ENCODE data around the gene AHI1. TPM values are rescaled to one million over a fixed set of nuclear protein-coding genes. Genes with fewer than 3 reads are reported as not detected.
A peak's percentile ranks its signal among the peaks of the same experiment; 100 is the strongest.

Gene AHI1
- total and polyA plus RNA-seq, 2 donors (not counting 1 experiment from before 2014, with no cell fraction given) = 14.2 to 22.8 TPM

DNA sequence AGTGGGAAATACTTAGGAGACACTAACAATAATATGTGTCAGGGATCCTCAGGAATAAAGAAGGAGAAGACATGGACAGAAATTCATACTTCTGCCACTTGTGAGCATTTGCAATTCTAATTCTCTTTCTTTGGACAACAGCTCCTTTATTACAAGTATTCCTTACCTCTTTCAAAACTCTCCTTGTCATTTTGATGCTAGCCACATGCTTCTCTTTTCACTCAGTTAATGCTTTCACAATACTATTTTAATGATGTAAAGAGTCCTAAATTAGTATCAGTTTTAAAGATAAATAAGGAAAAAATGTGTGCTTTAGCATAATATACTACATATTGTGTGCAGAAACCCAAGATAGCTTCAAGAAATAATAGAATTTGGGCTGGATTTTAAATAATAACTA lies 62.5 kb downstream of the AHI1 start:
- Histone ChIP-seq H3K9me3 (ENCODE audit: control insufficient read depth, insufficient read depth, low read depth, low read length) (no peaks in the 10 kb centered on the region), H3K4me3 (replicated peaks in 1 of 4; ENCODE audit: control extremely low read depth in 1 of 4, insufficient read depth in 1 of 4, low read depth in 3 of 4, low read length in 4 of 4) (no peak overlapping the region), H3K4me2 (ENCODE audit: extremely low read depth, insufficient read depth, low read length) (no peak overlapping the region), H3K4me1 (ENCODE audit: control insufficient read depth, extremely low read depth, insufficient read depth, low read length) (no peaks in the 10 kb centered on the region), H3K36me3 (ENCODE audit: control insufficient read depth, insufficient read depth, low read length) (no peaks in the 10 kb centered on the region), H3K27me3 (ENCODE audit: control insufficient read depth, insufficient read depth, low read length) (no peaks in the 10 kb centered on the region), H3K9ac (ENCODE audit: insufficient read depth, low read length) (no peak overlapping the region), H3K79me2 (ENCODE audit: control insufficient read depth, insufficient read depth, low read length) (no peaks in the 10 kb centered on the region), H2AFZ (ENCODE audit: low read length) (no peak overlapping the region), H4K20me1 (ENCODE audit: control insufficient read depth, extremely low read depth, insufficient read depth, low read length) (no peaks in the 10 kb centered on the region), H3K27ac (ENCODE audit: insufficient read depth, low read length) (no peak overlapping the region)
- DNase-seq (ENCODE audit: low read depth in 2 of 2) = peak in 1 of 2 donors; percentile 31
- TF ChIP-seq, protein P1, sequence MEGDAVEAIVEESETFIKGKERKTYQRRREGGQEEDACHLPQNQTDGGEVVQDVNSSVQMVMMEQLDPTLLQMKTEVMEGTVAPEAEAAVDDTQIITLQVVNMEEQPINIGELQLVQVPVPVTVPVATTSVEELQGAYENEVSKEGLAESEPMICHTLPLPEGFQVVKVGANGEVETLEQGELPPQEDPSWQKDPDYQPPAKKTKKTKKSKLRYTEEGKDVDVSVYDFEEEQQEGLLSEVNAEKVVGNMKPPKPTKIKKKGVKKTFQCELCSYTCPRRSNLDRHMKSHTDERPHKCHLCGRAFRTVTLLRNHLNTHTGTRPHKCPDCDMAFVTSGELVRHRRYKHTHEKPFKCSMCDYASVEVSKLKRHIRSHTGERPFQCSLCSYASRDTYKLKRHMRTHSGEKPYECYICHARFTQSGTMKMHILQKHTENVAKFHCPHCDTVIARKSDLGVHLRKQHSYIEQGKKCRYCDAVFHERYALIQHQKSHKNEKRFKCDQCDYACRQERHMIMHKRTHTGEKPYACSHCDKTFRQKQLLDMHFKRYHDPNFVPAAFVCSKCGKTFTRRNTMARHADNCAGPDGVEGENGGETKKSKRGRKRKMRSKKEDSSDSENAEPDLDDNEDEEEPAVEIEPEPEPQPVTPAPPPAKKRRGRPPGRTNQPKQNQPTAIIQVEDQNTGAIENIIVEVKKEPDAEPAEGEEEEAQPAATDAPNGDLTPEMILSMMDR (conservative IDR thresholded peaks at IDR 0.05 in 1 of 2, IDR thresholded peaks at IDR 0.05 in 1 of 2; ENCODE audit: low read depth in 1 of 2, low read length in 2 of 2) = no peak
- no peak for TF ChIP-seq EZH2 (IDR thresholded peaks at IDR 0.05; ENCODE audit: low read length, missing control alignments)

GRCh38 chr6:135434095-135434494 lies 63.4 kb downstream of the AHI1 start:
- H3K4me1 ChIP-seq (ENCODE audit: control insufficient read depth, extremely low read depth, insufficient read depth, low read length) = no peaks in the 10 kb centered on the region
- H3K4me3 ChIP-seq (replicated peaks in 1 of 4; ENCODE audit: control extremely low read depth in 1 of 4, insufficient read depth in 1 of 4, low read depth in 3 of 4, low read length in 4 of 4) = no peak overlapping the region
- H4K20me1 ChIP-seq (ENCODE audit: control insufficient read depth, extremely low read depth, insufficient read depth, low read length) = no peaks in the 10 kb centered on the region
- no peaks in the 10 kb centered on the region for H3K79me2 ChIP-seq (ENCODE audit: control insufficient read depth, insufficient read depth, low read length)
- H2AFZ ChIP-seq (ENCODE audit: low read length) = no peak overlapping the region
- H3K27ac ChIP-seq (ENCODE audit: insufficient read depth, low read length) = no peak overlapping the region
- TF ChIP-seq, protein P1 (conservative IDR thresholded peaks at IDR 0.05 in 1 of 2, IDR thresholded peaks at IDR 0.05 in 1 of 2; ENCODE audit: low read depth in 1 of 2, low read length in 2 of 2) = no peak
- no peak for TF ChIP-seq EZH2 (IDR thresholded peaks at IDR 0.05; ENCODE audit: low read length, missing control alignments)
- no peak overlapping the region for H3K4me2 ChIP-seq (ENCODE audit: extremely low read depth, insufficient read depth, low read length)
- H3K36me3 ChIP-seq (ENCODE audit: control insufficient read depth, insufficient read depth, low read length) = no peaks in the 10 kb centered on the region
- no peak overlapping the region for H3K9ac ChIP-seq (ENCODE audit: insufficient read depth, low read length)
- H3K27me3 ChIP-seq (ENCODE audit: control insufficient read depth, insufficient read depth, low read length) = no peaks in the 10 kb centered on the region
- H3K9me3 ChIP-seq (ENCODE audit: control insufficient read depth, insufficient read depth, low read depth, low read length) = no peaks in the 10 kb centered on the region
- no peak for DNase-seq (ENCODE audit: low read depth in 2 of 2)

- Histone ChIP-seq H3K9ac (ENCODE audit: insufficient read depth, low read length) (no peak overlapping the region), H4K20me1 (ENCODE audit: control insufficient read depth, extremely low read depth, insufficient read depth, low read length) (no peaks in the 10 kb centered on the region), H3K36me3 (ENCODE audit: control insufficient read depth, insufficient read depth, low read length) (no peaks in the 10 kb centered on the region), H3K79me2 (ENCODE audit: control insufficient read depth, insufficient read depth, low read length) (no peaks in the 10 kb centered on the region), H3K27me3 (ENCODE audit: control insufficient read depth, insufficient read depth, low read length) (no peaks in the 10 kb centered on the region), H3K4me2 (ENCODE audit: extremely low read depth, insufficient read depth, low read length) (no peak overlapping the region), H3K9me3 (ENCODE audit: control insufficient read depth, insufficient read depth, low read depth, low read length) (no peaks in the 10 kb centered on the region), H3K4me1 (ENCODE audit: control insufficient read depth, extremely low read depth, insufficient read depth, low read length) (no peaks in the 10 kb centered on the region), H3K27ac (ENCODE audit: insufficient read depth, low read length) (no peak overlapping the region), H2AFZ (ENCODE audit: low read length) (no peak overlapping the region), H3K4me3 (replicated peaks in 1 of 4; ENCODE audit: control extremely low read depth in 1 of 4, insufficient read depth in 1 of 4, low read depth in 3 of 4, low read length in 4 of 4) (no peak overlapping the region)
- TF ChIP-seq EZH2 (IDR thresholded peaks at IDR 0.05; ENCODE audit: low read length, missing control alignments) = no peak
- TF ChIP-seq, protein P1 (conservative IDR thresholded peaks at IDR 0.05 in 1 of 2, IDR thresholded peaks at IDR 0.05 in 1 of 2; ENCODE audit: low read depth in 1 of 2, low read length in 2 of 2) = no peak
- DNase-seq (ENCODE audit: low read depth in 2 of 2) = no peak
Observed at GRCh38 chr6:135428078-135428477, 69.5 kb downstream of the AHI1 start.
